ENCODE measurements around the gene RHOT2. TPM values are rescaled to one million over a fixed set of nuclear protein-coding genes. Genes with fewer than 3 reads are reported as not detected.

The RHOT2 gene
- total and polyA plus RNA-seq, 9 of the 15 experiments (the other 6 are each of a cell fraction or from before 2014, with no cell fraction given) = 5.0 to 373 (median 112) TPM

GRCh38 chr16:721765-722540 lies 54.0 kb downstream of the RHOT2 start (continued):
- peak; percentile 44 for TF ChIP-seq MGA (IDR thresholded peaks at IDR 0.05)
- TF ChIP-seq ZEB2 (IDR thresholded peaks at IDR 0.05) = no peak
- no peak for TF ChIP-seq KHSRP (IDR thresholded peaks at IDR 0.05)
- TF ChIP-seq MAFK (IDR thresholded peaks at IDR 0.05; ENCODE audit: low read length) = no peak
- peak; percentile 84 for TF ChIP-seq GATA2 (CRISPR knock-in tag; IDR thresholded peaks at IDR 0.05)

Measured in K562 (cell line).